ENCODE results near the gene TLNRD1.

Gene TLNRD1

GRCh38 chr15:81014446-81015093, 13.8 kb downstream of the TLNRD1 start:
- TF ChIP-seq JUND (IDR thresholded peaks at IDR 0.05; ENCODE audit: low read depth): no peak
- DNase-seq (ENCODE audit: low read depth in 1 of 2, low spot score in 1 of 2): no peak
- in situ Hi-C loops (cut with HindIII; ENCODE audit: low pct_unique_long_range_greater_than_20kb, low sequenced_read_pairs): no loop called here

GRCh38 chr15:81015621-81016488, 15.1 kb downstream of the TLNRD1 start:
- no peak for DNase-seq (ENCODE audit: low read depth in 1 of 2, low spot score in 1 of 2)
- TF ChIP-seq JUND (IDR thresholded peaks at IDR 0.05; ENCODE audit: low read depth): no peak
- in situ Hi-C loops (cut with HindIII; ENCODE audit: low pct_unique_long_range_greater_than_20kb, low sequenced_read_pairs): no loop called here

GRCh38 chr15:81016489-81017068, 15.9 kb downstream of the TLNRD1 start:
- in situ Hi-C loops (cut with HindIII; ENCODE audit: low pct_unique_long_range_greater_than_20kb, low sequenced_read_pairs): no loop called here
- no peak for DNase-seq (ENCODE audit: low read depth in 1 of 2, low spot score in 1 of 2)
- no peak for TF ChIP-seq JUND (IDR thresholded peaks at IDR 0.05; ENCODE audit: low read depth)

GRCh38 chr15:81018197-81018596, 17.5 kb downstream of the TLNRD1 start:
- DNase-seq (ENCODE audit: low read depth in 1 of 2, low spot score in 1 of 2): no peak
- in situ Hi-C loops (cut with HindIII; ENCODE audit: low pct_unique_long_range_greater_than_20kb, low sequenced_read_pairs): no loop called here
- TF ChIP-seq JUND (IDR thresholded peaks at IDR 0.05; ENCODE audit: low read depth): no peak

GRCh38 chr15:81021321-81021720, 20.6 kb downstream of the TLNRD1 start:
- DNase-seq (ENCODE audit: low read depth in 1 of 2, low spot score in 1 of 2): no peak
- in situ Hi-C loops (cut with HindIII; ENCODE audit: low pct_unique_long_range_greater_than_20kb, low sequenced_read_pairs): no loop called here
- TF ChIP-seq JUND (IDR thresholded peaks at IDR 0.05; ENCODE audit: low read depth): no peak

GRCh38 chr15:81023483-81024264, 23.0 kb downstream of the TLNRD1 start:
- in situ Hi-C loops (cut with HindIII; ENCODE audit: low pct_unique_long_range_greater_than_20kb, low sequenced_read_pairs): no loop called here
- DNase-seq (ENCODE audit: low read depth in 1 of 2, low spot score in 1 of 2): no peak
- TF ChIP-seq JUND (IDR thresholded peaks at IDR 0.05; ENCODE audit: low read depth): no peak

GRCh38 chr15:81024265-81024872, 23.6 kb downstream of the TLNRD1 start:
- in situ Hi-C loops (cut with HindIII; ENCODE audit: low pct_unique_long_range_greater_than_20kb, low sequenced_read_pairs): no loop called here
- DNase-seq (ENCODE audit: low read depth in 1 of 2, low spot score in 1 of 2): no peak
- TF ChIP-seq JUND (IDR thresholded peaks at IDR 0.05; ENCODE audit: low read depth): no peak

GRCh38 chr15:81024936-81025335, 24.2 kb downstream of the TLNRD1 start:
- in situ Hi-C loops (cut with HindIII; ENCODE audit: low pct_unique_long_range_greater_than_20kb, low sequenced_read_pairs): no loop called here
- no peak for DNase-seq (ENCODE audit: low read depth in 1 of 2, low spot score in 1 of 2)
- no peak for TF ChIP-seq JUND (IDR thresholded peaks at IDR 0.05; ENCODE audit: low read depth)

- no peak for DNase-seq (ENCODE audit: low read depth in 1 of 2, low spot score in 1 of 2)
- TF ChIP-seq JUND (IDR thresholded peaks at IDR 0.05; ENCODE audit: low read depth): no peak
- in situ Hi-C loops (cut with HindIII; ENCODE audit: low pct_unique_long_range_greater_than_20kb, low sequenced_read_pairs): no loop called here
Observed at GRCh38 chr15:81025721-81026370, 25.1 kb downstream of the TLNRD1 start.

GRCh38 chr15:81026836-81027599, 26.3 kb downstream of the TLNRD1 start:
- DNase-seq (ENCODE audit: low read depth in 1 of 2, low spot score in 1 of 2): no peak
- in situ Hi-C loops (cut with HindIII; ENCODE audit: low pct_unique_long_range_greater_than_20kb, low sequenced_read_pairs): no loop called here
- no peak for TF ChIP-seq JUND (IDR thresholded peaks at IDR 0.05; ENCODE audit: low read depth)

Measured in T47D (cell line).